Endothelial cell of umbilical vein (primary cell): ENCODE data around the gene CAPNS1. TPM values are rescaled to one million over a fixed set of nuclear protein-coding genes. Genes with fewer than 3 reads are reported as not detected.

Experiments used
- BruUV-seq: library from RNA; stranded (reverse); fragments of 400-500 nt; replicated peaks from 2 replicates; lab custom pipeline; 2021; lab: Mats Ljungman, UMichigan
- CTCF ChIA-PET: fragments of 300-600, 350-600 bp; sonication (Branson Sonifier 250); formaldehyde crosslinking; loops from one replicate; lab custom pipeline; 2021; ENCODE audit warnings: antibody characterized with exemption, inconsistent platforms; lab: Charles Lee
- POLR2A ChIA-PET: fragments of 300-600, 350-600 bp; sonication (Branson Sonifier 250); formaldehyde crosslinking; loops from one replicate; lab custom pipeline; 2021; ENCODE audit warnings: antibody characterized with exemption, inconsistent platforms; lab: Charles Lee
- DNase-seq: peaks from one replicate; pipeline ENCODE4 v3.0.0-alpha.2; 2011; ENCODE audit warnings: low read depth, low spot score
- FAIRE-seq: peaks from 2 replicates; lab custom pipeline; 2011; peaks lifted over from hg19 to GRCh38; lab: Jason Lieb, UNC
- H2AFZ ChIP-seq: 2 replicates; pipeline ENCODE4 v1.6.0; 2012; ENCODE audit warnings: low read depth, low read length, control low read depth, inconsistent platforms
- H3K27ac ChIP-seq: 2 replicates; pipeline ENCODE4 v1.5.1; 2011; ENCODE audit warnings: low read depth, mild to moderate bottlenecking, control low read depth, low read length, moderate library complexity; ENCODE audit not compliant: insufficient read depth
- H3K27me3 ChIP-seq, 2 experiments: 2 replicates each; pipeline versions ENCODE4 v1.6.0 to v1.6.1; 2011; ENCODE audit warnings: low read length in 2 of 2, mixed read lengths in 1 of 2; ENCODE audit not compliant: control insufficient read depth in 2 of 2, insufficient read depth in 2 of 2
- H3K36me3 ChIP-seq, 2 experiments: 2 replicates in 1 of 2; 3 replicates in 1 of 2; pipeline ENCODE4 v1.5.1; 2011; ENCODE audit warnings: low read length in 2 of 2, mild to moderate bottlenecking in 1 of 2, moderate library complexity in 1 of 2; ENCODE audit not compliant: control insufficient read depth in 2 of 2, insufficient read depth in 2 of 2; ENCODE audit errors: extremely low read depth in 1 of 2
- H3K4me1 ChIP-seq: 3 replicates; pipeline ENCODE4 v1.5.1; 2011; ENCODE audit warnings: mild to moderate bottlenecking, low read length; ENCODE audit not compliant: control insufficient read depth, insufficient read depth; ENCODE audit errors: extremely low read depth
- H3K4me2 ChIP-seq: 2 replicates; pipeline ENCODE4 v1.6.1; 2011; ENCODE audit warnings: low read length, control low read depth, mixed read lengths; ENCODE audit not compliant: insufficient read depth
- H3K4me3 ChIP-seq, 3 experiments: fragments of 200-600 bp in 1 of 3; sonication (generic), shearing (Covaris generic) in 1 of 3; replicated peaks in 1 of 3; 2 replicates each; pipeline ENCODE4 v1.5.1; 2011 to 2016; ENCODE audit warnings: control low read depth in 3 of 3, low read length in 3 of 3, mild to moderate bottlenecking in 2 of 3, inconsistent platforms in 1 of 3, low read depth in 1 of 3, moderate library complexity in 1 of 3; ENCODE audit not compliant: insufficient read depth in 1 of 3
- H3K79me2 ChIP-seq: 2 replicates; pipeline ENCODE4 v1.6.0; 2012; ENCODE audit warnings: low read length, inconsistent platforms; ENCODE audit not compliant: control insufficient read depth, insufficient read depth
- H3K9ac ChIP-seq: replicated peaks from 2 replicates; pipeline ENCODE3; 2011; ENCODE audit warnings: low read length, control low read depth; ENCODE audit not compliant: insufficient read depth; ENCODE audit errors: extremely low read depth
- H3K9me1 ChIP-seq: replicated peaks from 3 replicates; pipeline ENCODE4 v1.6.0; 2011; ENCODE audit warnings: mild to moderate bottlenecking, low read length; ENCODE audit not compliant: control insufficient read depth, insufficient read depth; ENCODE audit errors: extremely low read depth
- H3K9me3 ChIP-seq: replicated peaks from 2 replicates; pipeline ENCODE4 v1.5.1; 2012; ENCODE audit warnings: low read length, inconsistent platforms; ENCODE audit not compliant: control insufficient read depth, insufficient read depth
- H4K20me1 ChIP-seq: replicated peaks from 2 replicates; pipeline ENCODE3; 2011; ENCODE audit warnings: mild to moderate bottlenecking, low read length; ENCODE audit not compliant: control insufficient read depth, insufficient read depth; ENCODE audit errors: extremely low read depth
- CTCF ChIP-seq, 2 donors: IDR thresholded peaks; 1 replicate in 1 of 2; 2 replicates in 1 of 2; pipeline ENCODE4 v1.5.1; 2011; ENCODE audit warnings: low read length in 2 of 2, mild to moderate bottlenecking in 2 of 2, moderate library complexity in 2 of 2, control low read depth in 1 of 2, inconsistent platforms in 1 of 2, low read depth in 1 of 2; ENCODE audit not compliant: insufficient read depth in 1 of 2; ENCODE audit errors: extremely low read depth in 1 of 2
- EZH2 ChIP-seq: IDR thresholded peaks from 2 replicates; pipeline ENCODE4 v1.6.1; 2012; ENCODE audit warnings: borderline replicate concordance, low read depth, mild to moderate bottlenecking, moderate library complexity, low read length, inconsistent platforms; ENCODE audit not compliant: severe bottlenecking
- FOS ChIP-seq: IDR thresholded peaks from 2 replicates; pipeline ENCODE4 v1.6.1; 2011; ENCODE audit warnings: mild to moderate bottlenecking, low read length, moderate library complexity, borderline replicate concordance; ENCODE audit not compliant: insufficient read depth
- GATA2 ChIP-seq: IDR thresholded peaks from 2 replicates; pipeline ENCODE4 v1.7.0; 2011; ENCODE audit warnings: low read depth, mild to moderate bottlenecking, moderate library complexity, mixed read lengths, low read length; ENCODE audit not compliant: insufficient read length, insufficient read depth
- JUN ChIP-seq: IDR thresholded peaks from 2 replicates; pipeline ENCODE4 v1.6.1; 2011; ENCODE audit warnings: borderline replicate concordance, low read depth; ENCODE audit not compliant: insufficient read length, insufficient read depth
- MAX ChIP-seq: IDR thresholded peaks from 2 replicates; pipeline ENCODE4 v1.6.1; 2011; ENCODE audit not compliant: insufficient read depth, insufficient read length
- MYC ChIP-seq: IDR thresholded peaks from one replicate; pipeline ENCODE4 v1.6.1; 2011; ENCODE audit warnings: mild to moderate bottlenecking, low read depth, low read length
- POLR2A ChIP-seq: IDR thresholded peaks from 2 replicates; pipeline ENCODE4 v1.6.1; 2012; ENCODE audit warnings: low read depth, mild to moderate bottlenecking, control low read depth, low read length
- POLR2AphosphoS5 ChIP-seq: IDR thresholded peaks from 2 replicates; pipeline ENCODE4 v1.6.1; 2012; ENCODE audit warnings: low read depth, mild to moderate bottlenecking, control low read depth, low read length, moderate library complexity; ENCODE audit not compliant: insufficient read depth
- dilution Hi-C: fragments of 300-500 bp; cut with MboI; formaldehyde crosslinking; loops from one replicate; pipeline ENCODE4 v1.15.0; 2019; ENCODE audit warnings: low sequenced_read_pairs; ENCODE audit not compliant: extremely low pct_ligation_motif_present
- intact Hi-C: fragments of 100-400 bp; cut with micrococcal nuclease; formaldehyde crosslinking; loops from one replicate; pipeline ENCODE4 v1.10.0; 2022
- polyA plus RNA-seq, 4 experiments: library from polyadenylated mRNA; depleted of rRNA in 3 of 4; stranded (reverse) in 3 of 4; unstranded in 1 of 4; fragments of >200 nt; gene quantifications; 2 replicates each; pipeline versions ENCODE4 v1.2.1 to v1.2.3, GENCODE V29; 2011 to 2012; ENCODE audit warnings: missing spikeins in 1 of 4
- total RNA-seq: library from RNA; stranded (reverse); gene quantifications from 2 replicates; pipeline ENCODE4 v1.2.3, GENCODE V29; 2021

Gene CAPNS1
- total and polyA plus RNA-seq, 2 donors (not counting 3 experiments of a cell fraction or from before 2014, with no cell fraction given): 777 to 1,095 TPM

GRCh38 chr19:36121486-36122124, 18.3 kb upstream of the CAPNS1 start:
- ChIA-PET CTCF (no interaction called here), POLR2A (no interaction called here)
- Histone ChIP-seq H3K27me3 (no peaks in the 10 kb centered on the region), H4K20me1 (no peaks in the 10 kb centered on the region), H3K9me1 (no peaks in the 10 kb centered on the region), H2AFZ (no peak overlapping the region), H3K79me2 (peaks cover 3% of the 10 kb centered on the region), H3K36me3 (peaks cover 6 to 27% of the 10 kb centered on the region in 2 experiments), H3K4me3 (no peak overlapping the region), H3K27ac (no peak overlapping the region), H3K9me3 (no peaks in the 10 kb centered on the region), H3K4me1 (no peaks in the 10 kb centered on the region), H3K9ac (no peak overlapping the region), H3K4me2 (no peak overlapping the region)
- DNase-seq: no peak
- dilution Hi-C loops: no loop called here
- no peak for FAIRE-seq
- BruUV-seq: no TSS peak
- intact Hi-C loops: no loop called here
- TF ChIP-seq POLR2A (no peak), MAX (no peak), CTCF (IDR thresholded peaks at IDR 0.05; ENCODE audit: extremely low read depth in 1 of 2, insufficient read depth in 1 of 2, low read depth in 1 of 2, low read length in 2 of 2) (no peak), GATA2 (no peak), FOS (no peak), EZH2 (no peak), JUN (no peak), MYC (no peak), POLR2AphosphoS5 (no peak)
